Sigmoid colon (tissue), 4 donors: ENCODE data around the gene PTGER4.

ENCODE experiments used
- CTCF ChIP-seq, 4 experiments: fragments of 450-650 bp in 3 of 4; fragments of 200-600 bp in 1 of 4; IDR thresholded peaks; one replicate each; pipeline ENCODE4 v1.5.1; 2016 to 2019; ENCODE audit warnings: antibody characterized with exemption in 4 of 4, mild to moderate bottlenecking in 3 of 4, moderate library complexity in 2 of 4
- POLR2A ChIP-seq, 2 donors: fragments of 450-650 bp; IDR thresholded peaks; one replicate each; pipeline ENCODE4 v1.6.1; 2016; ENCODE audit warnings: antibody characterized with exemption in 2 of 2, mild to moderate bottlenecking in 2 of 2, moderate library complexity in 2 of 2
- POLR2AphosphoS5 ChIP-seq, 4 donors: sonication (generic); formaldehyde crosslinking; IDR thresholded peaks; one replicate each; pipeline ENCODE4 v1.6.1; 2017; ENCODE audit warnings: antibody characterized with exemption in 4 of 4

DNA sequence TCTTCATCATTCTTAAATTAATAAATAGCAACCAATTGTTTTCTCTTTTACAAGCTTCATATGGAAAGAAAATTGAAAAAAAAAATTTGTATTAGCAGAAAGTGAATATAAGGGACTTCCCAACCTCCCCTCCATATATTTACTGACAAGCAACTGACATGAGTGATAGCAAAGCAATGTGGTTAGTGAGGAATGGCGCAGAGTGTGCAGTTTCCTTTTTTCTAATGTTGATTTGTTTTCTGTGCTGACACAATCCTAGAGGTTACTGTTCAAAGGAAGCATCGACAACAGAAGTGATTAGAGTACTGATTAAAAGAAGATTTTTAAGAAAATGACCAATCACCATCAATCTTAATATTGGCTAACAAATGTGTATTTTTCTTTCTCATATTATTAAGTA is 1.7 kb upstream of the PTGER4 start:
- no peak for TF ChIP-seq POLR2AphosphoS5 (IDR thresholded peaks at IDR 0.05)
- no peak for TF ChIP-seq CTCF (IDR thresholded peaks at IDR 0.05)
- TF ChIP-seq POLR2A (IDR thresholded peaks at IDR 0.05), result no peak
